Effector memory CD4-positive, alpha-beta T cell (primary cell): ENCODE data around the gene NT5DC4.

Experiments used
- DNase-seq, 3 donors: peaks; one replicate each; pipeline ENCODE4 v3.0.0-alpha.2; 2020
- H3K27ac ChIP-seq: 2 replicates; pipeline ENCODE4 v1.7.0; 2013; ENCODE audit warnings: mild to moderate bottlenecking, low read length, moderate library complexity; ENCODE audit not compliant: insufficient read depth, poor library complexity, severe bottlenecking
- H3K27me3 ChIP-seq: replicated peaks from 2 replicates; pipeline ENCODE4 v1.7.0; 2013; ENCODE audit warnings: mild to moderate bottlenecking, low read length; ENCODE audit not compliant: insufficient read depth, control insufficient read depth, poor library complexity, severe bottlenecking
- H3K36me3 ChIP-seq: 2 replicates; pipeline ENCODE4 v1.7.0; 2013; ENCODE audit warnings: mild to moderate bottlenecking, low read length, moderate library complexity; ENCODE audit not compliant: control insufficient read depth, insufficient read depth
- H3K4me1 ChIP-seq: 2 replicates; pipeline ENCODE4 v1.7.0; 2013; ENCODE audit warnings: low read length, mild to moderate bottlenecking; ENCODE audit not compliant: control insufficient read depth, insufficient read depth, poor library complexity, severe bottlenecking
- H3K4me3 ChIP-seq: 2 replicates; pipeline ENCODE4 v1.7.0; 2013; ENCODE audit warnings: low read length, low read depth, mild to moderate bottlenecking; ENCODE audit not compliant: insufficient read depth, poor library complexity, severe bottlenecking
- H3K9me3 ChIP-seq: 2 replicates; pipeline ENCODE4 v1.7.0; 2013; ENCODE audit warnings: mild to moderate bottlenecking, low read length, moderate library complexity; ENCODE audit not compliant: control insufficient read depth
- total RNA-seq, 3 donors: gene quantifications; one replicate each; lab custom pipeline; 2026; lab: John Stamatoyannopoulos, UW

The NT5DC4 gene
- total RNA-seq = 0 to 2.8 (median 0.97) reads per million in 3 donors

DNA sequence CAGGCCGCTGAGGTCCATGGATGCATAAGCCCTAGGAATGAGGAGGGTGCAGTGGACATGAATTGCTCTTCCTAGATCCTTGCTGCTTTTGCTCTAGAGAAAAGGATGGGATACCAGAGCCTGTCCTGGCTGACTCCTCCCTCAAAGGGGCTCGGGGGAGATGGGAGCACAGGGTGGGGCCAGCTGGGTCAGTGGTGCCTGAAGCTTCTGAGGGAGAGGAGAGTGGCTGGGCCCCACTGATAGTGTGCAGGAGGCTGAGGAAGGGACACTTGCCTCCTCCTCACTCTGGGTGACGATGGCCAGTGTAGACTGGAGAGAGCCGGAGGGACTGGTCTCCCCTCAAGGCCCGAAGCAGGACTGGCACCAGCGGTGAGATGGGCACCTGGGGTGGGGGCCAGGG lies at the start of gene NT5DC4:
NT5DC4 (plus strand) TSS at position 236 of the 400 bp plus-strand sequence; CDS start at position 296, 60 bp downstream.
- no peaks in the 10 kb centered on the region for H3K9me3 ChIP-seq
- DNase-seq = no peak
- no peak within 1 kb of the TSS for H3K4me3 ChIP-seq
- H3K36me3 ChIP-seq = no peaks in the 10 kb centered on the region
- no peak within 1 kb of the TSS for H3K27ac ChIP-seq
- H3K27me3 ChIP-seq = no peaks in the 10 kb centered on the region
- H3K4me1 ChIP-seq = no peaks in the 10 kb centered on the region

DNA sequence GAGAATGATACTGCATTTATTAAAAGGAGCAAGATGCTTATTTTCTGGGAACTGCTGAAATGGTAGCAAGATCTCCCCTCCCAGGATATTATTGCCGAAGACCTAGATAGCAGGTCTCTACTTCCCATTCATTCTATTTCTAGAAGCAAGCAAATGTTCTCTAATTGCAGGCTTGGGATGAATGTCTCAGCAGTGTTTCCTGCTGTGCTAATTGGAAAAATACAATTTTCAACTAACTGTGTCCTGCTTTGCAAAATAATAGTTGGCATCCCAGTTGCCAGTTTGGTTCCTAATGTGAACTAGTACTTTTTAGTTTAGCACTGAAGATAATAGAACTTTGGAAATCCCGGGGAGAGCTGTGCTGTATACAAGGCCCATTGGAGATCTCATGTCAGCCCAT lies 49.0 kb upstream of the NT5DC4 start:
- Histone ChIP-seq H3K27me3 (no peaks in the 10 kb centered on the region), H3K27ac (no peak overlapping the region), H3K4me3 (no peak overlapping the region), H3K36me3 (no peaks in the 10 kb centered on the region), H3K9me3 (no peaks in the 10 kb centered on the region), H3K4me1 (no peaks in the 10 kb centered on the region)
- no peak for DNase-seq

DNA sequence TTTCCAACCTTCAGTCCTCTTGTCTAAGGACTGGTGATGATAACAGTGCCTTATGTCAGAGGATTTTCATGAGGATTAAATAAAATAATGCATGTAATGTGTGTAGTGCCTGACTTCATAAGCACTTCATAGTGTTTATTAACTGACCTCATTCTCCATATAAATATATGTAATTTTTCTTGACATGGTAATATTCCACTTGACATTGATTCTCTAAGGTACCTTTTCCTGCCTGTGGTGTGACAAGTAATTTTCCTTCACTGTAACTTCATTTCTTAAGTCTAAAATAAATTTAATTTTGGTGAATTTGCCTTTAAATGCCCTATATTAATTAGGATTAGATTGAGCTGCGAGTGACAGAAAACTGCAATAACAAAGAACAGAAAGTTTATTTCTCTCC lies 47.8 kb upstream of the NT5DC4 start:
- Histone ChIP-seq H3K27ac (no peak overlapping the region), H3K27me3 (no peaks in the 10 kb centered on the region), H3K9me3 (no peaks in the 10 kb centered on the region), H3K4me3 (no peak overlapping the region), H3K36me3 (no peaks in the 10 kb centered on the region), H3K4me1 (no peaks in the 10 kb centered on the region)
- no peak for DNase-seq

DNA sequence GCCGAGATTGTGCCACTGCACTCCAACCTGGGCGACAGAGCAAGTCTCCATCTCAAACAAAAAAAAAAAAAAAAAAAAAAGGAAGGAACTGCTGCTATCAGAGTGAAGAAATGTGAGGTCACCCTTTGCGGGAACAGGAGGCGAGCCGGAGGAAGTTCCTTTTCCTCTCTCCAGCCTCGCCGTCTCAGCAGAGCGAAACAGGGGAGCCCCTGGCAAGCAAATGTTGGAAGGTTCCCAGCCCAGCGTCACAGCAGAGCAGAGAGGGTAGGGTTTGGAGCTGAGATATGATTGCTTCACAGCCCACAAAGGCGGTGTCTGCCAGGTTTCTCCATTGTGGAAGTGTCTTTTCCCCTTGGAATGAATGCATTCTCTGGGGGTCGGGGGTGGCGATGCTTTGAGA lies 46.6 kb upstream of the NT5DC4 start:
- Histone ChIP-seq H3K27ac (no peak overlapping the region), H3K4me1 (no peaks in the 10 kb centered on the region), H3K27me3 (no peaks in the 10 kb centered on the region), H3K36me3 (no peaks in the 10 kb centered on the region), H3K9me3 (no peaks in the 10 kb centered on the region), H3K4me3 (no peak overlapping the region)
- no peak for DNase-seq

DNA sequence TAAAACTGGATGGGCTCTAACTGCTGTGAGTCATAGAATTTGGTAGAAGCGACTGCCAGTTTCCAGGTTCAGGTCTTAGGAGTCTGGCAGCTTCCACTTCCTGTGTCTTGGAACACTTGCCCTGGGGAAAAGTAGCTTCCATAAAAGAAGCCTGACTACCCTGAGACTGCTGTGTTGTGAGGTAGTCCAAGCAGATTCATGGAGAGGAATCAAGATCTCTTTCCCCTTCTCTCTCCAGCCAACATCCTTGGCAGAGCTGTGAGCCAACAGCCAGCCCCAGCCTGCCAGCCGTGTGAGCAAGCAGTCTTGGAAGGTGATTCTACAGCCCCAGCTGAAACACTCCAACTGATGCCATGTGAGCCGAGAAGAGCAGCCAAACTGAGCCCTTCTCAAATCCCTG lies 41.3 kb upstream of the NT5DC4 start:
- Histone ChIP-seq H3K4me1 (peaks cover 3% of the 10 kb centered on the region), H3K4me3 (no peak overlapping the region), H3K9me3 (no peaks in the 10 kb centered on the region), H3K27ac (no peak overlapping the region), H3K27me3 (no peaks in the 10 kb centered on the region), H3K36me3 (no peaks in the 10 kb centered on the region)
- DNase-seq = no peak

DNA sequence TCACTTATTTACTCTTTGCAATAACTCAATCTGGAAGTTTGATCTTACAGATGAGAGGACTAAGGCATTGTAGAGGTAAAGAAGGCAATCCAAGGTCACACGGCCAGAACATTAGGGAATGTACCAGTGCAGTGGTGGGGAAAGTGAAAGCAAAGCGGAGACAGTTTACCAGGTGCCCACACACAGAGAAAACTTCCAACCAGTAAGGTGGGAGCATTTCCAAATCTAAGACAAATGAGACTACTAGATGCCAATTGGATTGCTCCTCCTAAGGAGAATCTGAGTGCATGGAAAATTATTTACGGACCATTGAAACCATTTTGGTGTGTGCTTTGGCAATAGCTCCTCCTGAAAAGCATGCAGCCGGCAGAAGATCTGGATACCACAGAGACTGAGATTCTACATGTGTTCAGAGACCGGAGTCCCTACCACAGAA lies 40.1 kb upstream of the NT5DC4 start:
- H3K9me3 ChIP-seq = no peaks in the 10 kb centered on the region
- H3K36me3 ChIP-seq = no peaks in the 10 kb centered on the region
- no peak overlapping the region for H3K27ac ChIP-seq
- H3K4me1 ChIP-seq = peaks cover 3% of the 10 kb centered on the region
- no peaks in the 10 kb centered on the region for H3K27me3 ChIP-seq
- DNase-seq = no peak
- H3K4me3 ChIP-seq = no peak overlapping the region

DNA sequence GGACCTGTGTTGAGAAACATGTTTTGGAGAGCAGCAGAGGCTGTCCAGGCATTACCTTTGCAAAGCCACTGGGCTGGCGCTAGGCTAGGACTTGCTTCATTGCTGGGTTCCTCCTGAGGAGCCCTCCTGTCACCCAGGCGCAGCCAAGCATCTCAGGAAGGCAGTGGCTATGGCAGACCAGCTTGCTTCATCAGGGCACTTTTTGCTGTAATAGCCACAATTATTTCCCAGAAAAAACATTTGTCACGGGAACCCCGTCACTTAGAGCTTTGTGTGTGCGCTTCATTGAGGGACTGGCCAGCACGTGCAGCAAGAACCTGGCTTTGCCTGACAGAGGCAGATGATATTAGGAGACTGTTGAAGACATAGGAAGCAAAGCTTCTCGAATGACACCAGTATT lies 38.7 kb upstream of the NT5DC4 start:
- DNase-seq = no peak
- Histone ChIP-seq H3K27ac (no peak overlapping the region), H3K9me3 (no peaks in the 10 kb centered on the region), H3K4me1 (peaks cover 3% of the 10 kb centered on the region), H3K27me3 (no peaks in the 10 kb centered on the region), H3K36me3 (no peaks in the 10 kb centered on the region), H3K4me3 (no peak overlapping the region)

DNA sequence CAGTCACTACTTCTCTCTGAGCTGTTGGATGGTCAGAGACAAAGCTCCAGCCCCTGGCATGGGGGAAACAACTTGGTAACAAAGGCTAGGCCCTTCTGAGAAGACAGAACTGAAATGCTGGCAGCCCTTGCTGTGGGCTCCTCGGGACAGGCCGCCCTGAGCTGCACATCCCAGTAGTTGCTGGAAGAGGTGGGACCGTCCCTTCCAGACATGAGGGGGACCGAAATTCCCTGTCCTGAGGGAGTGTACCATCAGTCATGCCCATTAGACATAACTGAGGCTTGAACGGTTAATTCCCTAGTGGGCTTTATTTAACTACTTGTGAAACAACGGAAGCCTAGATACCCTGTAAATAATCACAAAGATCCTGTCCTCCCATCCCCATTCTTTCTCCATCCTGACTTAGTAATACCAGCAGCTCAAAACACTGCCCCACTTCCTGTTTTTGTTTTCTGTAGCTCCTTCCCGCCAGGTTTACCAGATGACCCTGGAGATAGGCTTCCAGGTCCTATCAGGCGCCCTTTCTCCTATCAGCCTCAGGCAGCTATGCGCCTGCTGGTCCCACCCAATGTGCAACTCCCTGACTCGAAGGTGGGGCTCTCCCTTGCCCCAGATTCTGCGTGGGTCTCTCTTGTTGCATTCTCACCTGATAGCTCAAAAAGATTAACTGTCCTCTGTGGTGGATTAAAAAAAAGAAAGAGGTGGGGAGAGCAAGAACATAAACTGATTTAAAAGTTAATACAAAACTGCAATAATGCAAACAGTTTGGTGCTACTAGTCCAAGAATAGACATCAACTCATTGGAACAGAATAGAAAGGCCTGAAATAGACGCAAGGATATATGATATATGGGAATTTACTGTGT lies 37.0 kb upstream of the NT5DC4 start:
- Histone ChIP-seq H3K36me3 (no peaks in the 10 kb centered on the region), H3K27ac (no peak overlapping the region), H3K9me3 (no peaks in the 10 kb centered on the region), H3K4me1 (peaks cover 3% of the 10 kb centered on the region), H3K4me3 (no peak overlapping the region), H3K27me3 (no peaks in the 10 kb centered on the region)
- no peak for DNase-seq

DNA sequence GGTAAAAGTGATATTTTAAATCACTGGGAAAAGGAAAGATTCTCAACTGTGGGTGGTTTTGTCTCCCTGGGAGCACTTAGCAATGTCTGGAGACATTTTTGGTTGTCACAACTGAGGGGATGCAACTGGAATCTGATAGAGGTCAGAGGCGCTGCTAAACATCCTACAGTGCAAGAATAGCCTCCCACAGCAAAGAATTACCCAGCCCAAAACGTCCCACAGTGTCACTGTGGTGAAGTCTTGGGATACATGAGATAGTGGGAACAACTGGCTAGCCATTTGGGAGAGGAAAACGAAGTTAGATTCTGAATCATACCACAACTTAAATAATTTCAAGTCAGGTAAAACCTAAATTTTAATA lies 36.4 kb upstream of the NT5DC4 start:
- Histone ChIP-seq H3K4me1 (peaks cover 3% of the 10 kb centered on the region), H3K27ac (no peak overlapping the region), H3K9me3 (no peaks in the 10 kb centered on the region), H3K36me3 (no peaks in the 10 kb centered on the region), H3K27me3 (no peaks in the 10 kb centered on the region), H3K4me3 (no peak overlapping the region)
- no peak for DNase-seq

DNA sequence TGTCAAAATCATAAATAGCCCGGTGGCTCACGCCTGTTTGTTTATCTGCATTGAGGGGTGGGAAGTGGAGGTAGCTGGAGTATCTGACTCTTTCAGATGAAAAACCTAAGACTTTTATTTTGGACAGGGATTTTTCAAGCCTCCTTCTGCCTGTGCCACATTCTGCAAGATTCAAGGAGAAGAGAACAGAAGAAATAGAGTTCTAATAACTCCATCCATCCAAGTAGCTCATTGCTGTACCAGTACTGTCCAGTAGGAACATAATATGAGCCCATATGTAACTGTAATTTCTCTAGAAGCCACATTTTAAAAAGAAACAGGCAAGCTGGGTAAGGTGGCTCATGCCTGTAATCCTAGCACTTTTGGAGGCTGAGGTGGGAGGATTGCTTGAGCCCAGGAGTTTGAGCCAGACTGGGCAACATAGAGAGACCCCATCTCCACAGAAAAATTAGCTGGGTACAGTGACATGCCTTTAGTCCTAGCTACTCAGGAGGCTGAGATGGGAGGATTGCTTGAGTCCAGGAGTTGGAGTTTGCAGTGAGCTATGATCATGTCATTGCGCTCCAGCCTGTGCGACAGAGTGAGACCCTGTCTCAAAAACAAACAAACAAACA lies 35.4 kb upstream of the NT5DC4 start:
- Histone ChIP-seq H3K27ac (no peak overlapping the region), H3K9me3 (no peaks in the 10 kb centered on the region), H3K27me3 (no peaks in the 10 kb centered on the region), H3K4me3 (no peak overlapping the region), H3K36me3 (no peaks in the 10 kb centered on the region), H3K4me1 (peaks cover 3% of the 10 kb centered on the region)
- no peak for DNase-seq
